ENCODE measurements around the gene ATM.

- no peak for TF ChIP-seq CTCF (IDR thresholded peaks at IDR 0.05)
- TF ChIP-seq EP300 (IDR thresholded peaks at IDR 0.05): no peak
- no peak for TF ChIP-seq POLR2A (IDR thresholded peaks at IDR 0.05)
Measured at GRCh38 chr11:108216988-108217387, 5.9 kb upstream of the ATM start.
